ENCODE measurements around the gene CASP5. TPM values are rescaled to one million over a fixed set of nuclear protein-coding genes. Genes with fewer than 3 reads are reported as not detected.
"Not testable (repeated sequence)": the region's sequence is repeated elsewhere in the genome, so short reads cannot be mapped to it uniquely, and the experiment has no call there.

CASP5 gene
- total RNA-seq, 2 experiments from 2014 or later = not detected

DNA sequence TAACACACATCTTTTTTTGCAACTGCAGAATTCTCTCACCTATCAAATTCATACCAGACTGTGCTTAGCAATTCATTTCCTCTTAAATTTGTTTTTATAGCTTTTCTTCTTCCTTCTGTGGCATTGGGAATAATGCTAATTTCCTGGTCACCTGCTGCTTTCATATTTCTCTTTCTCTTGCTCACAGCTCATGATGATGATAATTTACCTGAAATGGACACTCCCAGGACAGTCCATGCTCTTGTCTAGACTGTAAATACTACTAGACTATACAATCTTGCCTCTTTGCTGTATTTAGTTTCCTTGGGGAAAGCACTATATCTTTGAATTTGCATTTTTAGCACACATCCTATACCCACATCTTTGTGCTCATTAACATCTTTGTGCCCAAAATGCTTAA lies 15.5 kb downstream of the CASP5 start:
- no peak for DNase-seq
- CTCF ChIA-PET = no interaction called here
- H3K4me3 Mint-ChIP-seq = no peak overlapping the region
- H3K9me3 Mint-ChIP-seq (ENCODE audit: low read depth) = no peaks in the 10 kb centered on the region
- no peaks in the 10 kb centered on the region for H3K36me3 Mint-ChIP-seq
- ATAC-seq = no peak
- H3K4me1 Mint-ChIP-seq = no peaks in the 10 kb centered on the region
- H3K27ac Mint-ChIP-seq = no peak overlapping the region
- H3K27me3 Mint-ChIP-seq = no peaks in the 10 kb centered on the region

DNA sequence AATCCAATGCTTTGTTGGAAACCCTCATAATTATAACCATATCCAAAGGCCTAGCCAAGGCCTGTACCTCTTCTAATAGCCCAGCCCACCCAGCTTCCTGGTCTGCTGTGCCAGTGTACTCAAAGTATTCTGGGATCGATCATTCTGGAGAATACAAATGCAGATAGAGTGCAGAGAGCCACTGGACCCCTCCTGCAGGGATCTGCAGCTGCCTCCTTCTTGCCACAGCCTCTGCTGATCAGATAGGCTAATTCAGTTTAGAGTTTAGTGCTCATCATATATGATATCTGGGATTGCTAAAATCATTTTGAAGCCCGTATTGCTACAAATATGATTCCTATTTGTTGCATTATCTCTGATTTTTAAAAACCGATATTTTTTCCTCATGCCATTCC lies 17.5 kb downstream of the CASP5 start:
- H3K27me3 Mint-ChIP-seq = no peaks in the 10 kb centered on the region
- H3K27ac Mint-ChIP-seq = no peak overlapping the region
- peaks cover 5% of the 10 kb centered on the region for H3K4me1 Mint-ChIP-seq
- H3K4me3 Mint-ChIP-seq = no peak overlapping the region
- CTCF ChIA-PET = no interaction called here
- no peak for ATAC-seq
- no peaks in the 10 kb centered on the region for H3K36me3 Mint-ChIP-seq
- no peaks in the 10 kb centered on the region for H3K9me3 Mint-ChIP-seq (ENCODE audit: low read depth)
- DNase-seq = no peak

DNA sequence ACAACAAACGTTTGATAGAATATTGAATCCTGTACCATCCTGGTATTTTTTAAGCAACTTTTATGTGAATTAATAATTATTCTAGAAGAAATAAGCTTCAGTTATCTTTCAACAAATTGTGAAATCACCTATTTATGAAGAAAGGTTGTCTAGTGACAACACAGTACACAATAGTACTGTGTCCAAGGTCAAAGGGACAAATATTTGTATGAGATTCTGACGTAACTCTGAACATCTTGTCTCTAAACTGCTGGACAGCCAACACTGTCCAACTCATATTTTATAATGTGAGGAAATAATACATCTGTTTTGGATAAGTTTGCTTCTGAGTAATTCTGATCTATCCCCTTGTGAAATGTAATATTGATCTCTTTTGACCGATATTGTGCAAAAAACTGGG lies 18.9 kb downstream of the CASP5 start:
- CTCF ChIA-PET = no interaction called here
- Mint-ChIP-seq H3K36me3 (no peaks in the 10 kb centered on the region), H3K27me3 (no peaks in the 10 kb centered on the region), H3K27ac (no peak overlapping the region), H3K4me1 (peaks cover 5% of the 10 kb centered on the region), H3K9me3 (ENCODE audit: low read depth) (no peaks in the 10 kb centered on the region), H3K4me3 (no peak overlapping the region)
- ATAC-seq (no peak), DNase-seq (no peak)

DNA sequence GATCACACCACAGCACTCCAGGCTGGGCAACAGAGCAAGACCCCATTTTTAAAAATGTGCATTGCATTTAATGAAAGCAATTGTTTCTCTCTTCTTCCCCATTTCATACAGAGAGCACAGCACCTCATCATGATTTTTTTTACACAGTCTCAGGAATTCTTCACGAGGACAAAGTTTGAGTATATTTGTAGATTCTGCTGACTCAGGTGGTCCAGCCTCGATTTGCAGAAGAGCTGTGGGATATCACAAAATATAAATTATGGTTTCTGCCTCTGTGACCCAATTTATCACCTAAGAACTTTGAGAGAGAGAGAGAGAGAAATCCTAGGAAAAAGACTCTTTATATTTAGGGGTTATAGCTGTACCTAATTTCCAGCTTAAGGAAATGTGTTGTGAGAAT lies 19.8 kb downstream of the CASP5 start:
- no peaks in the 10 kb centered on the region for H3K9me3 Mint-ChIP-seq (ENCODE audit: low read depth)
- H3K27me3 Mint-ChIP-seq = no peaks in the 10 kb centered on the region
- ATAC-seq = no peak
- DNase-seq = no peak
- H3K27ac Mint-ChIP-seq = no peak overlapping the region
- H3K36me3 Mint-ChIP-seq = no peaks in the 10 kb centered on the region
- H3K4me1 Mint-ChIP-seq = peaks cover 5% of the 10 kb centered on the region
- CTCF ChIA-PET = no interaction called here
- no peak overlapping the region for H3K4me3 Mint-ChIP-seq

DNA sequence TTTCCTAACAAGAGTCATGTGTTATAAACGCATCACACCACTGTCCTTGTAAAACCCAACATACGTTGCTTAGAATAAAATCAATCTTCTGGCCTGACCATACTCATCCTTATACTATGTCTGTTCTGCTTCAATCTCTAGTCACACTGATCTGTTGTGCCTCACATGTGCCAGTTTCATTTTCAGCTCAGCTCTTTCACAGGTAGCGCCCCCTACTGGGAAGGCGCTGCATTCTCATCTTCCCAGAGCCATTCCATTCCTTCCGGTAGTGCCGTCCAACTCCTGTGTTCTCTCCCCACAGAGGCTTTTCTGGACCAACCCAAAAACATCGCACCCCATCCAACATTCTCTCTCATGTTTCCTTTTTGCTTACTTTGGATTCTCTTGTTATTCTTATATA lies 22.2 kb downstream of the CASP5 start:
- DNase-seq (peak; percentile 60), ATAC-seq (peak; percentile 80)
- H3K4me3 Mint-ChIP-seq = no peak overlapping the region

DNA sequence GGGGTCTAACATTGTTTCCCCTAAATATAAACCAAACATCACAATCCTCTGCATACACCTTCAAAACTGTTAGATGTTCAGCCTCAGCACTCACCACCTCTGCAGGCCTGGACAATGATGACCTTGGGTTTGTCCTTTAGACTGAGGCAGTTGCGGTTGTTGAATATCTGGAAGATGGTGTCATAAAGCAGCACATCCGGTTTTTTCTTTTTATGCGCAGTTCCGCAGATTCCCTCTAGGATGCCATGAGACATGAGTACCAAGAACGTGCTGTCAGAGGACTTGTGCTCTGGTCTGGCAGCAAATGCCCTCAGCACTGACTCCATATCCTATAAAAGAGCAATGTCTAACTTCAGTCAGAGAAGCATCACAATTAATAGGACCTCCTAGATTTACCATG lies 22.8 kb downstream of the CASP5 start:
- DNase-seq (no peak), ATAC-seq (no peak)
- H3K27me3 Mint-ChIP-seq = no peaks in the 10 kb centered on the region
- H3K36me3 Mint-ChIP-seq = no peaks in the 10 kb centered on the region
- no peak overlapping the region for H3K27ac Mint-ChIP-seq
- H3K4me1 Mint-ChIP-seq = peaks cover 5% of the 10 kb centered on the region
- no peaks in the 10 kb centered on the region for H3K9me3 Mint-ChIP-seq (ENCODE audit: low read depth)
- no peak overlapping the region for H3K4me3 Mint-ChIP-seq
- CTCF ChIA-PET = interaction anchor here (1.5 kb wide), 1 partner anchor 33 kb away, joined by 6 read pairs; no protein-coding TSS in a partner anchor

More for the DNA sequence above, 22.2 kb downstream of the CASP5 start:
- H3K27me3 Mint-ChIP-seq = no peaks in the 10 kb centered on the region
- H3K36me3 Mint-ChIP-seq = no peaks in the 10 kb centered on the region
- H3K9me3 Mint-ChIP-seq (ENCODE audit: low read depth) = no peaks in the 10 kb centered on the region
- CTCF ChIA-PET = interaction anchor here (1.5 kb wide), 1 partner anchor 33 kb away, joined by 6 read pairs; no protein-coding TSS in a partner anchor
- H3K27ac Mint-ChIP-seq = no peak overlapping the region
- peaks cover 5% of the 10 kb centered on the region for H3K4me1 Mint-ChIP-seq

DNA sequence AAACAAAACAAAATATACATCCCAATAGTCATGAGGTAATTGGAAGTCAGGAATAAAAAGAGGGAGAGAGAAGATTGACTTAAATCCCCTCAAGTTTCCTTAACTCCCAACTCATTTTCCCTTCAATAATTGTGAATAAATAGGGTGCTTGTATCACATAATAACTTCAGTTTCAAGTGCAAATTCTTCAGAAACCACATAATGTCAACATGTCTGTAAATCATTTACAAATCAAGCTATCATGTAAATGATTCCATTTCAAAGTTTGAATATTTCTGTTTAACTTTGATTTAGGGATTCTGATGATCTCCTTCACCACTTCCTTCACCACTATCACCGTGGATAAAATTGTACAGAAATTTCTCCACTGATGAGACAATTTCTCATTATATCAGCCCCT lies 23.2 kb downstream of the CASP5 start:
- Mint-ChIP-seq H3K9me3 (ENCODE audit: low read depth) (peaks cover under 1% of the 10 kb centered on the region), H3K27me3 (no peaks in the 10 kb centered on the region), H3K27ac (no peak overlapping the region), H3K4me3 (no peak overlapping the region), H3K36me3 (no peaks in the 10 kb centered on the region), H3K4me1 (peaks cover 7% of the 10 kb centered on the region)
- ATAC-seq = no peak
- DNase-seq = no peak
- CTCF ChIA-PET = no interaction called here

DNA sequence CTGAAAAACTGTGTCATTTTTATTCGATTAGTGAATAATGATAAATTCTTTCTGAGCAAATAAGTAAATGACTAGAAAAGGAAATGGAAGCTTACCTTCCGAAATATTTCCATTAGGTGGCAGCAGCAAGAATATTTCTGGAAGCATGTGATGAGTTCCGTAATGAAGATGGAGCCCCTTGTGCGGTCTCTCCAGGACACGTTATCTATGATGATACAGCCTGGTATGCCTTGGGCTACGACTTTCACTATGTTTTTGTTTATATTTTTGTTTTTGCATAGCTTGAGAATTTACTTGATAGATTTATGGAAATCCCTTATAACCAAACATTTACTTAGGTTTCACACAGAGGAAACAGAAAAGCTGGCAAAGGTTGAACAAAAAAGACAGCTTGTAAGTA lies 25.7 kb downstream of the CASP5 start:
- H3K9me3 Mint-ChIP-seq (ENCODE audit: low read depth) = peaks cover 4% of the 10 kb centered on the region
- no peaks in the 10 kb centered on the region for H3K27me3 Mint-ChIP-seq
- ATAC-seq = no peak
- DNase-seq = no peak
- CTCF ChIA-PET = interaction anchor here (1.3 kb wide), 1 partner anchor 27 kb away, joined by 3 read pairs; no protein-coding TSS in a partner anchor
- H3K4me3 Mint-ChIP-seq = no peak overlapping the region
- H3K4me1 Mint-ChIP-seq = peaks cover 7% of the 10 kb centered on the region
- H3K27ac Mint-ChIP-seq = no peak overlapping the region
- no peaks in the 10 kb centered on the region for H3K36me3 Mint-ChIP-seq

DNA sequence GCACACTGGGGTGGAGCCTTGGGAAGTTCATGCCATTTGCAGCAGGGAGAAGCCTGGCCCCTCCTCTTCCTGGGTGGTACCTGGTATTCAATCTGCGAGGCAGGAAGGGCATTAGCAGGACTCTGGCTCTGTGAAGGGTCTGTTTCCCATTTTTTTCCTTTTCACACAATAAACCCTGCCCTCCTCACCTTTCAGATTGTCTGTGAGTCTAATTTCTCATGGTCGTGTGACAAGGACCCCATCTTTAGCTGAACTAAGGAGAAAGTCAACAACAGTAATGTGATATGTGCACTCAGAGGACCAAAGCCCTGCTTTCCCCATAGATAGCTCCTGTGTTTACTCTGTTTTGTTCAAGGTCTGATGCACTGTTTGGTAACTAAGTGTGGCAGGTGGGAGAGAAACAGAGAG lies 28.0 kb downstream of the CASP5 start:
- H3K9me3 Mint-ChIP-seq (ENCODE audit: low read depth) = peaks cover 4% of the 10 kb centered on the region
- H3K36me3 Mint-ChIP-seq = no peaks in the 10 kb centered on the region
- CTCF ChIA-PET = no interaction called here
- H3K27me3 Mint-ChIP-seq = peaks cover 2% of the 10 kb centered on the region
- H3K27ac Mint-ChIP-seq = no peak overlapping the region
- ATAC-seq (no peak), DNase-seq (no peak)
- H3K4me1 Mint-ChIP-seq = peaks cover 2% of the 10 kb centered on the region
- H3K4me3 Mint-ChIP-seq = no peak overlapping the region

DNA sequence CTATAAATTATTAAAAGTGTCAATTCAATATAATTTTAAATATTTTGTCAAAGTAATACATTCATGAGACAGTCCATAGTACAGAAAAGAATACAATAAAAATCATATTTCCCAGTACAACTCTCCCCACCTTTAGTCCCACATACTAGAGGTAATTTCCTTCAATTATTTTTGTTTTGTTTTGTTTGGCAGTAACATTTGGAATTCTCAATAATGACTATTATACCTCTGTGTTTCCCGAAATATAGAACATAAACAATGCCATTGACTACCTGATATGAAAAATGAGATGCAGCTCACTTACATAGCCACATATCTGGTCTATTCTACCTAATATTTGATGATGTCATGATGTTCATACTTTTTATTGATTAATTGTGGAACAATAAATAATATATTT lies 30.2 kb downstream of the CASP5 start:
- no peak overlapping the region for H3K4me3 Mint-ChIP-seq

DNA sequence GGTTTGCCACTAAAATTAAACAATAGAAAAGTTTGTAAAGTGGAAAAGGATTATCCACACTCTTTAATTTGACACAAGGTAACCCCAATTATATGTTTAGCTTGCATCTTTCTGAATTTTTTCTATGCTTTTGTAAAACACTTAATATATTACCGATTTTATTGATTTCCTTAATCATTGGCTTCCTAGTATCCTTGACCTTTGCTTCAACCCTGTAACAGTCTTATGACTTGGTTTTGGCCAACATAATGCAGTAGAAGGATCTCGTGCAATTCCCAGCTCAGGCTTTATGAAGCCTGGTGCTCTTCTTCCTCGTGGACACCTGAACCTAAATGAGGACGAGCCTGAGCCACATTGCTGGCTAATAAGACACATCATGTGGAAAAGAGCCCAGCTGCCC lies 31.0 kb downstream of the CASP5 start:
- Mint-ChIP-seq H3K27me3 (peaks cover 4% of the 10 kb centered on the region), H3K4me3 (no peak overlapping the region), H3K9me3 (ENCODE audit: low read depth) (peaks cover 6% of the 10 kb centered on the region), H3K4me1 (peaks cover 2% of the 10 kb centered on the region), H3K27ac (no peak overlapping the region), H3K36me3 (peaks cover 5% of the 10 kb centered on the region)
- DNase-seq (no peak), ATAC-seq (no peak)
- CTCF ChIA-PET = no interaction called here

More for the DNA sequence above, 30.2 kb downstream of the CASP5 start:
- ATAC-seq (no peak), DNase-seq (no peak)
- CTCF ChIA-PET = no interaction called here
- H3K4me1 Mint-ChIP-seq = peaks cover 2% of the 10 kb centered on the region
- H3K9me3 Mint-ChIP-seq (ENCODE audit: low read depth) = peaks cover 6% of the 10 kb centered on the region
- no peak overlapping the region for H3K27ac Mint-ChIP-seq
- peaks cover 5% of the 10 kb centered on the region for H3K36me3 Mint-ChIP-seq
- H3K27me3 Mint-ChIP-seq = peaks cover 4% of the 10 kb centered on the region

DNA sequence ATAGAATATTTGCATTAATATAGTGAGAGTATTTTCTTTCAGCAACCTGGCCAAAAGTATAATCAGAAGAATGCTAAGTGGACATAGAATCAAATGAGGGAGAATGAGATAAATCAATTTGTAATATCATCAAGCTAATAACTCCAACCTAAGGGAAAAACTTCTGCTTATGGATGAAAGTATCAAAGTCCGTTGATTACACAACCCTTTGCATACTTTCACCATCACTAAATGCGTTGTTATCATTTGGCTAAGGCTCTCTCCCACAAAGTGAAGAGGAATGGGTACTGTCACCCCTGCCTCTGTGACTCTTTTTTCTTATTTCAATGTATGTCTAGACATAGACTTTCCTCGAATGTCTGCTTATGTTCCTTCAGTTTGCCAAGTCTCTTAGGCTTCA lies 38.2 kb downstream of the CASP5 start:
- H3K36me3 Mint-ChIP-seq = peaks cover 5% of the 10 kb centered on the region
- no peak overlapping the region for H3K27ac Mint-ChIP-seq
- DNase-seq (no peak), ATAC-seq (no peak)
- no peak overlapping the region for H3K4me3 Mint-ChIP-seq
- H3K9me3 Mint-ChIP-seq (ENCODE audit: low read depth) = peaks cover 2% of the 10 kb centered on the region
- H3K27me3 Mint-ChIP-seq = peaks cover under 1% of the 10 kb centered on the region
- CTCF ChIA-PET = no interaction called here
- no peaks in the 10 kb centered on the region for H3K4me1 Mint-ChIP-seq

DNA sequence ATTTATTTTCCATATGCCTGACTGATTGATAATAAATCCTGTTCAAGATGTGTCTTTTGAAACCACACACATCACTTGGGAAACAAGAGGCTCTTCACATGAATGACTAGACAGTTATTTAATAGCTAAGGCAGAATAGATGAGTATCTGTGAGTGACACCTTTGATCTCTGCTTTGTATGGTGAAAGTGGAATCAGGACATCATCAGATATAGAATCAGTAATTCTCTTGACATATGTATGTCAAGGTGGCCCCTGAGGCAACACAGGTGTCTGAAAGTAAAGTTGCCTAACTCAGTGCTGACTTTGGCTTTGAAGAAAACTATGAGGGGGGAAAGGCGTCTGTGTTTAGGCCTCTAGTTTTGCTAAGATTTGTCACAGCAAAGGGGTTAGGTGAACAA lies 43.1 kb downstream of the CASP5 start:
- H3K9me3 Mint-ChIP-seq (ENCODE audit: low read depth) = peaks cover 6% of the 10 kb centered on the region
- no peaks in the 10 kb centered on the region for H3K27me3 Mint-ChIP-seq
- ATAC-seq = no peak
- H3K4me3 Mint-ChIP-seq = no peak overlapping the region
- peaks cover 6% of the 10 kb centered on the region for H3K36me3 Mint-ChIP-seq
- peaks cover 4% of the 10 kb centered on the region for H3K4me1 Mint-ChIP-seq
- CTCF ChIA-PET = no interaction called here
- no peak for DNase-seq
- no peak overlapping the region for H3K27ac Mint-ChIP-seq

DNA sequence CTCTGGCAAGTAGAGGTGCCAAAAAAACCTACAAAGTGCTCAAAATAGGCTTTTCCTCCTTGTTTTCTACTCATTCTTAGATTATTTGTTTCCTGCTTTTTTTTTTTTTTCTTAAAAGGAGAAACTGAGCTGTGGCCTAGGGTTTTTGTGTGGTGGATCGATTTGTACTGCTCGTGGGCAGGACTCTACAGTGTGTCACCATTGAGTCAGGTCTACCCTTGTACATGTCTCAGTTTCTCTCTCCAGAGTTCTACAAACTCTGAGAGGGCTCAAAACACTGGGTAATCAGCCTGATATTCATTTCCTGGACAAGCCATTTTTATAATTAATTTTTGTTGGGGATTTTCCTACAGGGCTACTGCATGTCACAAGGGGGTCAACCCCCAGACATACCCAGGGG lies 49.4 kb downstream of the CASP5 start:
- H3K4me3 Mint-ChIP-seq = no peak overlapping the region

DNA sequence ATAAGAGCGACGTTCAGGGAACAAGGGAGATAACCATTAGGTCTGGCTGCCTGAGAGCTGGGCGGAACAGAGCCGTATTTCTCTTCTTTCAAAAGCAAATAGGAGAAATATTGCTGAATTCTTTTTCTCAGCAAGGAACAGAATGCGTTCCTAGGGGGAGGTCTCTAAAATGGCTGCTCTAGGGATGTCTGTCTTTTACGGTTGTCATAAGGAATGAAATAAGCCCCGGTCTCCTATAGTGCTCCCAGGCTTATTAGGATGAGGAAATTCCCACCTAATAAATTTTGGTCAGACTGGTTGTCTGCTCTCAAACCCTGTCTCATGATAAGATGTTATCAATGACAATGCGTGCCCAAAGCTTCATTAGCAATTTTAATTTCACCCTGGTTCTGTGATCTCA lies 50.0 kb downstream of the CASP5 start:
- H3K4me1 Mint-ChIP-seq, H3K27me3 Mint-ChIP-seq, DNase-seq, CTCF ChIA-PET, H3K4me3 Mint-ChIP-seq, ATAC-seq, H3K27ac Mint-ChIP-seq: not testable (repeated sequence)
- H3K9me3 Mint-ChIP-seq (ENCODE audit: low read depth) = peaks cover 19% of the 10 kb centered on the region
- H3K36me3 Mint-ChIP-seq = peaks cover 33% of the 10 kb centered on the region

More for the DNA sequence above, 49.4 kb downstream of the CASP5 start:
- ATAC-seq = no peak
- DNase-seq = no peak
- no peaks in the 10 kb centered on the region for H3K27me3 Mint-ChIP-seq
- CTCF ChIA-PET = no interaction called here
- H3K27ac Mint-ChIP-seq = no peak overlapping the region
- H3K36me3 Mint-ChIP-seq = peaks cover 27% of the 10 kb centered on the region
- H3K9me3 Mint-ChIP-seq (ENCODE audit: low read depth) = peaks cover 19% of the 10 kb centered on the region
- peaks cover 3% of the 10 kb centered on the region for H3K4me1 Mint-ChIP-seq
